PFSK-1 (cell line): ENCODE results near the gene SYT13.

ENCODE experiments used
- POLR2AphosphoS5 ChIP-seq: IDR thresholded peaks from 2 replicates; pipeline ENCODE4 v1.6.1; 2012; ENCODE audit warnings: low read depth, mild to moderate bottlenecking, control low read depth, low read length, moderate library complexity
- SIN3A ChIP-seq: IDR thresholded peaks from 2 replicates; pipeline ENCODE4 v1.6.1; 2012; ENCODE audit warnings: mild to moderate bottlenecking, low read length, moderate library complexity, borderline replicate concordance; ENCODE audit not compliant: insufficient read depth
- TAF1 ChIP-seq: IDR thresholded peaks from 2 replicates; pipeline ENCODE4 v1.6.1; 2012; ENCODE audit warnings: low read length, control low read depth, borderline replicate concordance; ENCODE audit not compliant: insufficient read depth

DNA sequence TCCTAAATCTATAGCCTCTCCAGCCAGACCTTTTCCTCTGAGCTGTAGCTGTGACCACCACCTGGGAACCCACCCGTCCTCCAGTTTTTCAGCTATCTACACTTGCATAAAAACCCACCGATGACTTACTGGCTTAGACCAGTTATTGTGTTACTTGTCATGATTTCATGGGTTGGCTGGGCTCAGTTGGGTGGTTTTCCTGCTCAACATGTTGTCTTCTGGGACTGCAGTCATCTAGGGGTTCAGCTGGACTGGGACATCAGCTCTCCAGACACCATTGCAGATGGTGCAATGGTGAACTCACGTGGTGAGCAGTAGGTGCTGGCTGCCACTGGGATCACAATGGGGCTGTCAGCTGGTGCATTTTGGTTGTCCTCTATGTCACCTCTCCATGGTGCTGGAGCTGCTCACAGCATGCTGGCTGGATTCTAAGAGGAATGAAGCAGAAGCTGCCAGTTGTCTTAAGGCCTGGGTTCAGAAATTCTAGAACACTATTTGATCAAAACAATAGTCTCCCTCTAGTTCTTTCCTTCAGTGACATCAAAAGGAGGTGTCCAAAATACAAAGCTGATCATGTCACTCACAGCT is 1.3 kb upstream of the SYT13 start:
- no peak for TF ChIP-seq POLR2AphosphoS5
- no peak for TF ChIP-seq TAF1
- TF ChIP-seq SIN3A = no peak
